Transverse colon (tissue), 4 donors: Measurements from ENCODE around the gene TP53INP2.
"Not testable (repeated sequence)": the region's sequence is repeated elsewhere in the genome, so short reads cannot be mapped to it uniquely, and the experiment has no call there.

Experiments used
- EP300 ChIP-seq: sonication (generic); formaldehyde crosslinking; IDR thresholded peaks from one replicate; pipeline ENCODE4 v1.6.1; 2017; ENCODE audit warnings: antibody characterized with exemption, low read depth
- POLR2A ChIP-seq: fragments of 450-650 bp; IDR thresholded peaks from one replicate; pipeline ENCODE4 v1.6.1; 2016; ENCODE audit warnings: antibody characterized with exemption, mild to moderate bottlenecking, moderate library complexity
- POLR2AphosphoS5 ChIP-seq, 3 donors: sonication (generic); formaldehyde crosslinking; IDR thresholded peaks; one replicate each; pipeline ENCODE4 v1.6.1; 2016; ENCODE audit warnings: antibody characterized with exemption in 3 of 3
- TF ChIP-seq, protein P1 (sequence below), 5 experiments: fragments of 200-600 bp in 3 of 5; fragments of 450-650 bp in 2 of 5; sonication (generic) in 3 of 5; IDR thresholded peaks; 1 replicate in 2 of 5; 2 replicates in 3 of 5; pipeline ENCODE4 v1.5.1; 2016 to 2017; ENCODE audit warnings: antibody characterized with exemption in 5 of 5, inconsistent platforms in 3 of 5, mild to moderate bottlenecking in 2 of 5, moderate library complexity in 1 of 5

DNA sequence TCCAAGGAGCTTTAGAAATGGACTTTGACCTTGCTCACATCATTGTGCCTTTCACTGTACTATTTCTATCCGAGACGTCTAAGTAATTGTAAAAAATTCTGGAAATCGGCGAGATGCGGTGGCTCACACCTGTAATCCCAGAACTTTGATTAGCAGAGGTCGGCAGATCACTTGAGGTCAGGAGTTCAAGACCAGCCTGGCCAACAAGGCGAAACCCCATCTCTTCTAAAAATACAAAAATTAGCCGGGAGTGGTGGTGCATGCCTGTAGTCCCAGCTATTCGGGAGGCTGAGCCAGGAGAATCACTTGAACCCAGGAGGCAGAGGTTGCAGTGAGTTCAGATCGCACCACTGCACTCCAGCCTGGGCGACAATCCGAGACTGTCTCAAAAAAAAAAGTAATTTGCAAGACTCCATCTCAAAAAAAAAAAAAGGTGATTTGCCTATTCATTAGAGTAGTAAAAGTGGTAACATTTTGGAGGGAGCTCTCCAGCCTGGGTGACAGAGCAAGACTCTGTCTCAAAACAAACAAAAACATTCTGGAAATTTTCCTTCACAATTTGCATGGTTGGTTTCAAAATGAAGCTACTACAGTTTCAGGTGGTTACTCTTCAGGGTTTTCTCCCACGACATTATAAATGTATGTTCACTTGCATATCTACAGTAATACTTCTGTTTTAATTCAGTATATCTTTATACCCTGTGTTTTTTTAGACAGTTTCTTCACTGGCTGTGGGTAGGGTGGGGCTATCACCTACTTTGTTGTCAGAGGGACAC, 15.3 kb downstream of the TP53INP2 start:
- TF ChIP-seq, protein P1, sequence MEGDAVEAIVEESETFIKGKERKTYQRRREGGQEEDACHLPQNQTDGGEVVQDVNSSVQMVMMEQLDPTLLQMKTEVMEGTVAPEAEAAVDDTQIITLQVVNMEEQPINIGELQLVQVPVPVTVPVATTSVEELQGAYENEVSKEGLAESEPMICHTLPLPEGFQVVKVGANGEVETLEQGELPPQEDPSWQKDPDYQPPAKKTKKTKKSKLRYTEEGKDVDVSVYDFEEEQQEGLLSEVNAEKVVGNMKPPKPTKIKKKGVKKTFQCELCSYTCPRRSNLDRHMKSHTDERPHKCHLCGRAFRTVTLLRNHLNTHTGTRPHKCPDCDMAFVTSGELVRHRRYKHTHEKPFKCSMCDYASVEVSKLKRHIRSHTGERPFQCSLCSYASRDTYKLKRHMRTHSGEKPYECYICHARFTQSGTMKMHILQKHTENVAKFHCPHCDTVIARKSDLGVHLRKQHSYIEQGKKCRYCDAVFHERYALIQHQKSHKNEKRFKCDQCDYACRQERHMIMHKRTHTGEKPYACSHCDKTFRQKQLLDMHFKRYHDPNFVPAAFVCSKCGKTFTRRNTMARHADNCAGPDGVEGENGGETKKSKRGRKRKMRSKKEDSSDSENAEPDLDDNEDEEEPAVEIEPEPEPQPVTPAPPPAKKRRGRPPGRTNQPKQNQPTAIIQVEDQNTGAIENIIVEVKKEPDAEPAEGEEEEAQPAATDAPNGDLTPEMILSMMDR (IDR thresholded peaks at IDR 0.05) = not testable (repeated sequence)
- not testable (repeated sequence) for TF ChIP-seq POLR2A; POLR2AphosphoS5 (IDR thresholded peaks at IDR 0.05); EP300
